OCI-LY7 (cell line): ENCODE results near the gene BMPR1B. TPM values are rescaled to one million over a fixed set of nuclear protein-coding genes. Genes with fewer than 3 reads are reported as not detected.
A peak's percentile ranks its signal among the peaks of the same experiment; 100 is the strongest.

Experiments used
- BruUV-seq: library from RNA; stranded (reverse); fragments of 400-500 nt; replicated peaks from 2 replicates; lab custom pipeline; 2021; lab: Mats Ljungman, UMichigan
- CTCF ChIA-PET: fragments of 300-600 bp; sonication (Branson Sonifier 250); formaldehyde crosslinking; loops from one replicate; lab custom pipeline; 2022; ENCODE audit warnings: antibody characterized with exemption; ENCODE audit not compliant: unreplicated experiment; lab: Charles Lee
- POLR2A ChIA-PET: fragments of 300-600 bp; sonication (Branson Sonifier 250); formaldehyde crosslinking; loops from one replicate; lab custom pipeline; 2022; ENCODE audit warnings: antibody characterized with exemption; lab: Charles Lee
- DNase-seq: peaks from one replicate; pipeline ENCODE4 v3.0.0-alpha.2; 2015; ENCODE audit warnings: low spot score
- H2AFZ ChIP-seq: fragments of 200-600 bp; sonication (generic), shearing (Covaris generic); 2 replicates; pipeline ENCODE4 v1.6.1; 2014; ENCODE audit warnings: mild to moderate bottlenecking, antibody characterized with exemption, low read length, moderate library complexity
- H3K27ac ChIP-seq: fragments of 200-600 bp; sonication (generic); 2 replicates; pipeline ENCODE4 v1.5.1; 2014; ENCODE audit warnings: mixed run types, low read depth, mild to moderate bottlenecking, moderate library complexity, low read length, inconsistent platforms; ENCODE audit not compliant: poor library complexity, severe bottlenecking
- H3K36me3 ChIP-seq: fragments of 200-600 bp; sonication (generic); 2 replicates; pipeline ENCODE4 v1.6.1; 2014; ENCODE audit warnings: mild to moderate bottlenecking, antibody characterized with exemption, low read length, moderate library complexity, mixed read lengths; ENCODE audit not compliant: insufficient read depth
- H3K4me1 ChIP-seq: fragments of 200-600 bp; sonication (generic); 2 replicates; pipeline ENCODE4 v1.5.1; 2014; ENCODE audit warnings: mild to moderate bottlenecking, low read length; ENCODE audit not compliant: insufficient read depth, poor library complexity, severe bottlenecking
- H3K4me2 ChIP-seq: fragments of 200-600 bp; sonication (generic); 2 replicates; pipeline ENCODE4 v1.6.1; 2014; ENCODE audit warnings: mild to moderate bottlenecking, low read length
- H3K4me3 ChIP-seq: fragments of 200-600 bp; sonication (generic); 2 replicates; pipeline ENCODE4 v1.5.1; 2014; ENCODE audit warnings: mild to moderate bottlenecking, low read depth, low read length; ENCODE audit not compliant: poor library complexity, severe bottlenecking
- H3K79me2 ChIP-seq: fragments of 200-600 bp; sonication (generic); 2 replicates; pipeline ENCODE4 v1.6.1; 2016; ENCODE audit warnings: low read depth, mild to moderate bottlenecking, low read length, moderate library complexity, mixed read lengths; ENCODE audit not compliant: insufficient read depth
- H3K9me2 ChIP-seq: fragments of 200-600 bp; sonication (generic); 2 replicates; pipeline ENCODE4 v1.6.1; 2016; ENCODE audit warnings: mild to moderate bottlenecking, low read length, mixed read lengths; ENCODE audit not compliant: insufficient read depth
- H3K9me3 ChIP-seq: fragments of 200-600 bp; sonication (generic); 2 replicates; pipeline ENCODE4 v1.6.1; 2014; ENCODE audit warnings: mild to moderate bottlenecking, mixed run types, low read length, mixed read lengths
- H4K20me1 ChIP-seq: fragments of 200-600 bp; sonication (generic); 2 replicates; pipeline ENCODE4 v1.6.1; 2014; ENCODE audit warnings: mild to moderate bottlenecking, antibody characterized with exemption, low read length, moderate library complexity, mixed read lengths; ENCODE audit not compliant: insufficient read depth
- CTCF ChIP-seq: fragments of 200-600 bp; sonication (generic); conservative IDR thresholded peaks from 2 replicates; pipeline ENCODE4 v1.5.1; 2014; ENCODE audit warnings: mild to moderate bottlenecking, antibody characterized with exemption, low read length, moderate library complexity, mixed read lengths
- EZH2phosphoT487 ChIP-seq: fragments of 200-600 bp; sonication (generic); IDR thresholded peaks from 2 replicates; pipeline ENCODE4 v1.6.1; 2018; ENCODE audit warnings: low read depth, borderline replicate concordance, mild to moderate bottlenecking, mixed run types, antibody characterized with exemption, low read length, moderate library complexity, mixed read lengths
- intact Hi-C: fragments of 100-400 bp; cut with micrococcal nuclease; formaldehyde crosslinking; loops from one replicate; pipeline ENCODE4 v1.10.0; 2022; ENCODE audit not compliant: unreplicated experiment
- total RNA-seq, 2 experiments: library from RNA; depleted of rRNA in 1 of 2; stranded (reverse); fragments of >200 nt in 1 of 2; shearing (Covaris generic) in 1 of 2; gene quantifications; 2 replicates each; pipeline ENCODE4 v1.2.3, GENCODE V29; 2014 to 2022

Gene BMPR1B
- total RNA-seq, 2 experiments from 2014 or later, result not detected

- no peaks in the 10 kb centered on the region for H3K9me3 ChIP-seq
- no peak overlapping the region for H3K27ac ChIP-seq
- intact Hi-C loops, result no loop called here
- H3K36me3 ChIP-seq, result no peaks in the 10 kb centered on the region
- ChIA-PET POLR2A (no interaction called here), CTCF (no interaction called here)
- H3K9me2 ChIP-seq, result no peaks in the 10 kb centered on the region
- peak; percentile 28 for DNase-seq
- peaks cover 61% of the 10 kb centered on the region for H3K4me1 ChIP-seq
- BruUV-seq, result no TSS peak
- H4K20me1 ChIP-seq, result no peaks in the 10 kb centered on the region
- H3K4me3 ChIP-seq, result no peak overlapping the region
- no peaks in the 10 kb centered on the region for H3K79me2 ChIP-seq
- H3K4me2 ChIP-seq, result 0 out of 2 replicates have a peak overlapping the region, but pooled peaks have one; percentile 35
- peak overlapping the region; percentile 58 for H2AFZ ChIP-seq
- TF ChIP-seq EZH2phosphoT487 (no peak), CTCF (no peak)
These were observed 435.9 kb downstream of the BMPR1B start for GRCh38 chr4:95193391-95194224.

GRCh38 chr4:95197353-95197752, 439.6 kb downstream of the BMPR1B start:
- POLR2A ChIA-PET, result interaction anchor here (0.7 kb wide), 2 partner anchors 41 to 1931 kb away, joined by 4 to 7 read pairs; no protein-coding TSS in a partner anchor
- H3K4me3 ChIP-seq, result no peak overlapping the region
- H3K36me3 ChIP-seq, result no peaks in the 10 kb centered on the region
- no peaks in the 10 kb centered on the region for H3K79me2 ChIP-seq
- CTCF ChIA-PET, result interaction anchor here (0.7 kb wide), 1 partner anchor 9 kb away, joined by 3 read pairs; no protein-coding TSS in a partner anchor
- no peaks in the 10 kb centered on the region for H4K20me1 ChIP-seq
- intact Hi-C loops, result no loop called here
- TF ChIP-seq CTCF (no peak), EZH2phosphoT487 (no peak)
- 0 out of 2 replicates have a peak overlapping the region, but pooled peaks have one; percentile 40 for H2AFZ ChIP-seq
- no peak overlapping the region for H3K27ac ChIP-seq
- H3K9me2 ChIP-seq, result no peaks in the 10 kb centered on the region
- BruUV-seq, result no TSS peak
- DNase-seq, result no peak
- no peaks in the 10 kb centered on the region for H3K9me3 ChIP-seq
- no peak overlapping the region for H3K4me2 ChIP-seq
- H3K4me1 ChIP-seq, result peaks cover 40% of the 10 kb centered on the region

GRCh38 chr4:95198961-95199360, 441.2 kb downstream of the BMPR1B start:
- Histone ChIP-seq H3K27ac (no peak overlapping the region), H3K4me2 (no peak overlapping the region), H3K79me2 (no peaks in the 10 kb centered on the region), H3K9me3 (no peaks in the 10 kb centered on the region), H3K9me2 (no peaks in the 10 kb centered on the region), H2AFZ (no peak overlapping the region), H3K36me3 (no peaks in the 10 kb centered on the region), H3K4me1 (peaks cover 26% of the 10 kb centered on the region), H4K20me1 (no peaks in the 10 kb centered on the region), H3K4me3 (no peak overlapping the region)
- TF ChIP-seq CTCF (no peak), EZH2phosphoT487 (no peak)
- BruUV-seq, result no TSS peak
- ChIA-PET POLR2A (interaction anchor here (0.7 kb wide), 1 partner anchor 9 kb away, joined by 3 read pairs; no protein-coding TSS in a partner anchor), CTCF (no interaction called here)
- no peak for DNase-seq
- intact Hi-C loops, result no loop called here
